Vagina (tissue), 2 donors: ENCODE results near the gene ADAP1.

Experiments
- CTCF ChIP-seq, 3 experiments: fragments of 450-650 bp in 2 of 3; fragments of 200-600 bp in 1 of 3; sonication (generic) in 1 of 3; IDR thresholded peaks; one replicate each; pipeline ENCODE4 v1.5.1; 2017 to 2019; ENCODE audit warnings: antibody characterized with exemption in 3 of 3, mild to moderate bottlenecking in 2 of 3, moderate library complexity in 2 of 3
- POLR2A ChIP-seq, 2 donors: fragments of 450-650 bp; IDR thresholded peaks; one replicate each; pipeline ENCODE4 v1.6.1; 2017; ENCODE audit warnings: antibody characterized with exemption in 2 of 2, mild to moderate bottlenecking in 2 of 2, moderate library complexity in 2 of 2

- TF ChIP-seq CTCF (IDR thresholded peaks at IDR 0.05) (no peak), POLR2A (IDR thresholded peaks at IDR 0.05) (no peak)
Measured at GRCh38 chr7:974172-974571, 19.7 kb upstream of the ADAP1 start.
